ENCODE results near the gene CLEC1A.

CLEC1A gene

GRCh38 chr12:10069099-10069498, 29.7 kb downstream of the CLEC1A start:
- Histone ChIP-seq H3K14ac (ENCODE audit: low read length) (no peak overlapping the region), H3K4me3 (ENCODE audit: low read depth, low read length) (no peak overlapping the region), H3K79me1 (ENCODE audit: low read length) (no peaks in the 10 kb centered on the region), H3K4me1 (ENCODE audit: control insufficient read depth in 1 of 2, insufficient read depth in 2 of 2, low read length in 2 of 2) (peaks cover 0 to 4% of the 10 kb centered on the region in 2 experiments), H2AFZ (ENCODE audit: insufficient read depth, low read length, poor library complexity) (no peak overlapping the region), H3K4ac (ENCODE audit: low read depth, low read length) (no peak overlapping the region), H4K12ac (ENCODE audit: low read depth, low read length) (no peak overlapping the region), H3K36me3 (ENCODE audit: control insufficient read depth in 1 of 2, insufficient read depth in 2 of 2, low read length in 2 of 2) (peaks cover 0 to 3% of the 10 kb centered on the region in 2 experiments), H4K91ac (ENCODE audit: low read depth, low read length) (no peak overlapping the region), H3K27ac (ENCODE audit: low read depth, low read length) (no peak overlapping the region), H2BK5ac (ENCODE audit: low read depth, low read length, poor library complexity) (no peak overlapping the region), H2BK12ac (ENCODE audit: low read length) (no peak overlapping the region), H3K27me3 (ENCODE audit: insufficient read depth, low read length) (no peaks in the 10 kb centered on the region), H3K18ac (ENCODE audit: low read length) (no peak overlapping the region), H3K23ac (ENCODE audit: low read length) (no peak overlapping the region), H3K4me2 (ENCODE audit: low read length) (no peak overlapping the region), H4K8ac (ENCODE audit: low read depth, low read length) (no peak overlapping the region), H2AK5ac (ENCODE audit: low read length) (no peak overlapping the region), H2BK120ac (ENCODE audit: insufficient read depth, low read length, poor library complexity) (no peak overlapping the region), H3K79me2 (ENCODE audit: control insufficient read depth, insufficient read depth, low read length, poor library complexity) (no peaks in the 10 kb centered on the region), H3K9ac (ENCODE audit: low read length) (no peak overlapping the region), H3K9me3 (ENCODE audit: insufficient read depth, low read depth, low read length) (no peaks in the 10 kb centered on the region)
- no CpG with 5 or more reads among the region's 4 CpGs for whole genome bisulfite sequencing (ENCODE audit: extremely low coverage, insufficient coverage, insufficient read length)
- DNase-seq: peak in 1 of 2 donors; percentile 29

DNA sequence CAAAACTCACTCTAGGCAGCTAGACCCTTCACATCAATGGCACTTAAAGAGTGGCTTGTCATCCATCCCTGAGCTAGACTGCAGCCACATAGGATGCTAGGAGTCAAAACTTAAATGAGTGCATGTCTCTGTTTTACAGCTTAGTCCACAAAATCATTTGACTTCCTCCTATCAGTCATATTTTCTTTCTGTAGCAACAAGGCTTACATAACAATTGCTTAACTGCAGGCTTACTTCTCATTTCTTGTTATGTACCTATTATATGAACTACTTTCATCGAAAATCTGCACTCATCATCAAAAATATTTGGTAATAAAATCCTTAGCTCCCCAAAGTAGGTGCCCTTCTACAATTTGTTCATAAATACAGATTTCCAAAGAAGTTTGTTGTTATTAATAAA, 30.1 kb downstream of the CLEC1A start:
- no peak overlapping the region for H3K9ac ChIP-seq (ENCODE audit: low read length)
- H3K36me3 ChIP-seq (ENCODE audit: control insufficient read depth in 1 of 2, insufficient read depth in 2 of 2, low read length in 2 of 2): peaks cover 0 to 3% of the 10 kb centered on the region in 2 experiments
- no peak overlapping the region for H3K23ac ChIP-seq (ENCODE audit: low read length)
- no peak overlapping the region for H2BK120ac ChIP-seq (ENCODE audit: insufficient read depth, low read length, poor library complexity)
- no peak overlapping the region for H4K91ac ChIP-seq (ENCODE audit: low read depth, low read length)
- no peaks in the 10 kb centered on the region for H3K27me3 ChIP-seq (ENCODE audit: insufficient read depth, low read length)
- H3K18ac ChIP-seq (ENCODE audit: low read length): no peak overlapping the region
- no peak overlapping the region for H2AK5ac ChIP-seq (ENCODE audit: low read length)
- no peak overlapping the region for H2BK5ac ChIP-seq (ENCODE audit: low read depth, low read length, poor library complexity)
- no CpG with 5 or more reads among the region's 1 CpG for WGBS (ENCODE audit: extremely low coverage, insufficient coverage, insufficient read length)
- no peaks in the 10 kb centered on the region for H3K9me3 ChIP-seq (ENCODE audit: insufficient read depth, low read depth, low read length)
- no peak overlapping the region for H3K4ac ChIP-seq (ENCODE audit: low read depth, low read length)
- peak in 1 of 2 donors; percentile 35 for DNase-seq
- no peak overlapping the region for H2BK12ac ChIP-seq (ENCODE audit: low read length)
- no peak overlapping the region for H3K14ac ChIP-seq (ENCODE audit: low read length)
- no peak overlapping the region for H3K4me2 ChIP-seq (ENCODE audit: low read length)
- peaks cover 0 to 4% of the 10 kb centered on the region in 2 experiments for H3K4me1 ChIP-seq (ENCODE audit: control insufficient read depth in 1 of 2, insufficient read depth in 2 of 2, low read length in 2 of 2)
- H3K4me3 ChIP-seq (ENCODE audit: low read depth, low read length): no peak overlapping the region
- no peak overlapping the region for H4K8ac ChIP-seq (ENCODE audit: low read depth, low read length)
- no peaks in the 10 kb centered on the region for H3K79me1 ChIP-seq (ENCODE audit: low read length)
- H3K79me2 ChIP-seq (ENCODE audit: control insufficient read depth, insufficient read depth, low read length, poor library complexity): no peaks in the 10 kb centered on the region
- no peak overlapping the region for H2AFZ ChIP-seq (ENCODE audit: insufficient read depth, low read length, poor library complexity)
- H3K27ac ChIP-seq (ENCODE audit: low read depth, low read length): no peak overlapping the region
- no peak overlapping the region for H4K12ac ChIP-seq (ENCODE audit: low read depth, low read length)

GRCh38 chr12:10067942-10068341, 30.8 kb downstream of the CLEC1A start:
- Histone ChIP-seq H4K8ac (ENCODE audit: low read depth, low read length) (no peak overlapping the region), H4K91ac (ENCODE audit: low read depth, low read length) (no peak overlapping the region), H3K18ac (ENCODE audit: low read length) (no peak overlapping the region), H3K27ac (ENCODE audit: low read depth, low read length) (no peak overlapping the region), H4K12ac (ENCODE audit: low read depth, low read length) (no peak overlapping the region), H3K79me1 (ENCODE audit: low read length) (no peaks in the 10 kb centered on the region), H3K4me3 (ENCODE audit: low read depth, low read length) (no peak overlapping the region), H3K9ac (ENCODE audit: low read length) (no peak overlapping the region), H3K27me3 (ENCODE audit: insufficient read depth, low read length) (no peaks in the 10 kb centered on the region), H2BK12ac (ENCODE audit: low read length) (no peak overlapping the region), H3K14ac (ENCODE audit: low read length) (no peak overlapping the region), H2BK5ac (ENCODE audit: low read depth, low read length, poor library complexity) (no peak overlapping the region), H3K79me2 (ENCODE audit: control insufficient read depth, insufficient read depth, low read length, poor library complexity) (no peaks in the 10 kb centered on the region), H3K23ac (ENCODE audit: low read length) (no peak overlapping the region), H3K36me3 (ENCODE audit: control insufficient read depth in 1 of 2, insufficient read depth in 2 of 2, low read length in 2 of 2) (peaks cover 0 to 3% of the 10 kb centered on the region in 2 experiments), H3K4me1 (ENCODE audit: control insufficient read depth in 1 of 2, insufficient read depth in 2 of 2, low read length in 2 of 2) (peaks cover 0 to 2% of the 10 kb centered on the region in 2 experiments), H3K4me2 (ENCODE audit: low read length) (no peak overlapping the region), H2AFZ (ENCODE audit: insufficient read depth, low read length, poor library complexity) (no peak overlapping the region), H3K9me3 (ENCODE audit: insufficient read depth, low read depth, low read length) (no peaks in the 10 kb centered on the region), H2BK120ac (ENCODE audit: insufficient read depth, low read length, poor library complexity) (no peak overlapping the region), H2AK5ac (ENCODE audit: low read length) (no peak overlapping the region), H3K4ac (ENCODE audit: low read depth, low read length) (no peak overlapping the region)
- WGBS (ENCODE audit: extremely low coverage, insufficient coverage, insufficient read length): no CpG with 5 or more reads among the region's 3 CpGs
- no peak for DNase-seq

DNA sequence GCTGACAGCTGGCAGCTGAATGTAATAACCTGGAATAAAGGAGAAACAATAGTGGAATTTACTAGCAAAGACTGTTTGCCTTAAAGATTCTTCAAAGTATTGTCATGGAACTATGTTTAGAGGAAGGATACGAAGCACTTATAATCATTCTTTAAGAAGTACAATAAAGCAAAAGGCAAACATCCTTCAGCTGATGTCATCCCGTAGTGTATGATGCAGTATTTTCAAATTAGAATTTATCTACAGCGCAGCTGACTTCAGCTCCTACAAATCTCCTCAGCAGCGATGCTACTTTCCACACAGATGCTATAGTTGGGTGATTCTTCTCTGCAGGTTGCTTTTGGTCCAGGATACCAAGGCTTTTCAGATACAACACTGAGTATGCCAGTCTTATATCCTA, 31.5 kb downstream of the CLEC1A start:
- H4K91ac ChIP-seq (ENCODE audit: low read depth, low read length): no peak overlapping the region
- peaks cover 0 to 3% of the 10 kb centered on the region in 2 experiments for H3K36me3 ChIP-seq (ENCODE audit: control insufficient read depth in 1 of 2, insufficient read depth in 2 of 2, low read length in 2 of 2)
- H3K27ac ChIP-seq (ENCODE audit: low read depth, low read length): no peak overlapping the region
- WGBS (ENCODE audit: extremely low coverage, insufficient coverage, insufficient read length): no CpG with 5 or more reads among the region's 4 CpGs
- H3K9me3 ChIP-seq (ENCODE audit: insufficient read depth, low read depth, low read length): no peaks in the 10 kb centered on the region
- H3K18ac ChIP-seq (ENCODE audit: low read length): no peak overlapping the region
- H3K79me1 ChIP-seq (ENCODE audit: low read length): no peaks in the 10 kb centered on the region
- no peak overlapping the region for H4K12ac ChIP-seq (ENCODE audit: low read depth, low read length)
- H2BK120ac ChIP-seq (ENCODE audit: insufficient read depth, low read length, poor library complexity): no peak overlapping the region
- H3K23ac ChIP-seq (ENCODE audit: low read length): no peak overlapping the region
- no peak overlapping the region for H3K14ac ChIP-seq (ENCODE audit: low read length)
- H3K4ac ChIP-seq (ENCODE audit: low read depth, low read length): no peak overlapping the region
- peaks cover 0 to 2% of the 10 kb centered on the region in 2 experiments for H3K4me1 ChIP-seq (ENCODE audit: control insufficient read depth in 1 of 2, insufficient read depth in 2 of 2, low read length in 2 of 2)
- no peak overlapping the region for H2AFZ ChIP-seq (ENCODE audit: insufficient read depth, low read length, poor library complexity)
- H2BK12ac ChIP-seq (ENCODE audit: low read length): no peak overlapping the region
- H3K27me3 ChIP-seq (ENCODE audit: insufficient read depth, low read length): no peaks in the 10 kb centered on the region
- no peak overlapping the region for H3K4me3 ChIP-seq (ENCODE audit: low read depth, low read length)
- H3K9ac ChIP-seq (ENCODE audit: low read length): no peak overlapping the region
- no peak overlapping the region for H2AK5ac ChIP-seq (ENCODE audit: low read length)
- H3K4me2 ChIP-seq (ENCODE audit: low read length): no peak overlapping the region
- no peak for DNase-seq
- H3K79me2 ChIP-seq (ENCODE audit: control insufficient read depth, insufficient read depth, low read length, poor library complexity): no peaks in the 10 kb centered on the region
- H2BK5ac ChIP-seq (ENCODE audit: low read depth, low read length, poor library complexity): no peak overlapping the region
- H4K8ac ChIP-seq (ENCODE audit: low read depth, low read length): no peak overlapping the region
